Neural cell (in vitro differentiated cells): ENCODE data around the gene TEX19. TPM values are rescaled to one million over a fixed set of nuclear protein-coding genes. Genes with fewer than 3 reads are reported as not detected.

Experiments used
- H2AFZ ChIP-seq: fragments of 200-600, 300-800 bp; sonication (generic), shearing (Covaris generic); 2 replicates; pipeline ENCODE4 v1.6.0; 2014; ENCODE audit warnings: low read depth, mild to moderate bottlenecking, antibody characterized with exemption, low read length, moderate library complexity
- H3F3A ChIP-seq: fragments of 200-600 bp; shearing (Covaris generic); 2 replicates; pipeline ENCODE4 v1.6.1; 2016; ENCODE audit warnings: mild to moderate bottlenecking, moderate library complexity, mixed read lengths, antibody characterized with exemption, low read length; ENCODE audit not compliant: insufficient read depth, poor library complexity, severe bottlenecking
- H3K27ac ChIP-seq: fragments of 200-600, 300-800 bp; sonication (generic), shearing (Covaris generic); 2 replicates; pipeline ENCODE4 v1.5.1; 2014; ENCODE audit warnings: mild to moderate bottlenecking, low read length, moderate library complexity
- H3K27me3 ChIP-seq: fragments of 300-800, 200-600 bp; sonication (generic), shearing (Covaris generic); 2 replicates; pipeline ENCODE4 v1.6.0; 2014; ENCODE audit warnings: mild to moderate bottlenecking, low read depth, low read length, moderate library complexity; ENCODE audit not compliant: insufficient read depth
- H3K36me3 ChIP-seq: fragments of 300-800, 200-600 bp; sonication (generic), shearing (Covaris generic); 2 replicates; pipeline ENCODE4 v1.5.1; 2014; ENCODE audit warnings: mild to moderate bottlenecking, antibody characterized with exemption, low read length, moderate library complexity; ENCODE audit not compliant: insufficient read depth
- H3K4me2 ChIP-seq: fragments of 300-800, 200-600 bp; sonication (generic), shearing (Covaris generic); 2 replicates; pipeline ENCODE4 v1.6.0; 2014; ENCODE audit warnings: mild to moderate bottlenecking, low read length
- H3K4me3 ChIP-seq: fragments of 300-800, 200-600 bp; sonication (generic), shearing (Covaris generic); 2 replicates; pipeline ENCODE4 v1.5.1; 2014; ENCODE audit warnings: mild to moderate bottlenecking, low read length, moderate library complexity
- H3K79me2 ChIP-seq: fragments of 200-600 bp; shearing (Covaris generic); replicated peaks from 2 replicates; pipeline ENCODE4 v1.6.0; 2014; ENCODE audit warnings: mild to moderate bottlenecking, low read length, moderate library complexity; ENCODE audit not compliant: insufficient read depth
- H3K9ac ChIP-seq: fragments of 300-800, 200-600 bp; sonication (generic), shearing (Covaris generic); 2 replicates; pipeline ENCODE4 v1.6.1; 2016; ENCODE audit warnings: mild to moderate bottlenecking, low read length, mixed read lengths
- H3K9me2 ChIP-seq: fragments of 200-600 bp; shearing (Covaris generic); 2 replicates; pipeline ENCODE4 v1.6.1; 2016; ENCODE audit warnings: mild to moderate bottlenecking, low read length, mixed read lengths; ENCODE audit not compliant: insufficient read depth
- H3K9me3 ChIP-seq: fragments of 200-600, 300-800 bp; sonication (generic), shearing (Covaris generic); 2 replicates; pipeline ENCODE4 v1.6.1; 2016; ENCODE audit warnings: mild to moderate bottlenecking, mixed run types, low read length, moderate library complexity, mixed read lengths
- H4K20me1 ChIP-seq: fragments of 200-600 bp; shearing (Covaris generic); 2 replicates; pipeline ENCODE4 v1.6.1; 2016; ENCODE audit warnings: mild to moderate bottlenecking, mixed run types; ENCODE audit not compliant: insufficient read depth
- EP300 ChIP-seq: fragments of 450-650 bp; conservative IDR thresholded peaks from 2 replicates; pipeline ENCODE4 v1.6.1; 2014; ENCODE audit warnings: antibody characterized with exemption, mild to moderate bottlenecking, moderate library complexity; ENCODE audit not compliant: poor library complexity, severe bottlenecking
- EZH2 ChIP-seq: fragments of 200-600, 300-800 bp; shearing (Covaris generic), sonication (generic); IDR thresholded peaks from 2 replicates; pipeline ENCODE4 v1.6.1; 2014; ENCODE audit warnings: antibody characterized with exemption, low read length, borderline replicate concordance, mild to moderate bottlenecking; ENCODE audit not compliant: insufficient read depth, poor library complexity, severe bottlenecking
- MXI1 ChIP-seq: fragments of 450-650 bp; conservative IDR thresholded peaks from 2 replicates; pipeline ENCODE4 v1.6.1; 2014; ENCODE audit warnings: antibody characterized with exemption, mild to moderate bottlenecking; ENCODE audit not compliant: poor library complexity, severe bottlenecking
- POLR2AphosphoS5 ChIP-seq: IDR thresholded peaks from 2 replicates; pipeline ENCODE4 v1.6.1; 2012
- RAD21 ChIP-seq: fragments of 450-650 bp; conservative IDR thresholded peaks from 2 replicates; pipeline ENCODE4 v1.6.1; 2014; ENCODE audit warnings: antibody characterized with exemption, mild to moderate bottlenecking, moderate library complexity
- SMC3 ChIP-seq: fragments of 450-650 bp; conservative IDR thresholded peaks from 2 replicates; pipeline ENCODE4 v1.6.1; 2014; ENCODE audit warnings: antibody characterized with exemption, mild to moderate bottlenecking, moderate library complexity; ENCODE audit not compliant: poor library complexity
- TAF1 ChIP-seq: IDR thresholded peaks from 2 replicates; pipeline ENCODE4 v1.6.1; 2012; ENCODE audit warnings: low read depth
- polyA plus RNA-seq: library from polyadenylated mRNA; depleted of rRNA; stranded (reverse); fragments of >200 nt; gene quantifications from 2 replicates; pipeline ENCODE4 v1.2.3, GENCODE V29; 2014
- TF ChIP-seq, protein P1 (sequence below): IDR thresholded peaks from 2 replicates; pipeline ENCODE4 v1.6.1; 2012; ENCODE audit warnings: borderline replicate concordance
- TF ChIP-seq, protein P2 (sequence below): fragments of 450-650 bp; IDR thresholded peaks from 2 replicates; pipeline ENCODE4 v1.5.1; 2014; ENCODE audit warnings: antibody characterized with exemption, mild to moderate bottlenecking, moderate library complexity; ENCODE audit not compliant: poor library complexity, severe bottlenecking

TEX19 gene
- polyA plus RNA-seq, 1 donor from 2014 or later = not detected

DNA sequence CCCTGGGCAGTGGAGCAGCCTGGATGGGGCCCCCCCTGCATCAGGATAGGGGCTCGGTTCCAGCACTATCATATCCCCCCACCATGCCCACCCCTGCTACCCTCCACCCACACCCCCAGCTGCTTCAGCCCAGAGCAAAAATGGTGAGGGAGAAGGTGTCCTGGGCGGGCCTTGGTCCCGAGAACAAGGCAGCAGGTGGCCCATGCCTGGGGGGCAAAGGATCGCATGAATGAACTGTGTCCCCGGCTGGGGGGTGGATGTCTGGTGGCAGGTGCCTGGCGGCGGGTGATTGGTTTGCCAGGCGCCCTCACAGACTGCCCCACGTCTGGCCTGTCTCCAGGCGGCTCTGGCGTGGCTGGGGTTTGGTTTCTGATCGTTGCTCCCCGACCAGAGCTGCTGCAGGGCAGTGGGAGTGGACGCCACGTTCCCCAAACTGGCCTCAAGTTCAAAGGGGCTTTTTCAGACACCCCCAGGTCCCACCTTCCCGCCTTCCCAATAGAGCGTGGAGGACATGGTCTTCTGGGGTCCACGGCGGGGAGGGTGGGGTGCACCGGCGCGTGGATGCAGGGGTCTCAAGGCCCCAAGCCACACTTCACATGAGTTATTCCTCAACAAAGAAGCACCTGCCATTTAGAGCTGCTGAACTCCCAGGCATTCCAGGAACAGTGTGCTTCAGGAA, 25.1 kb downstream of the TEX19 start:
- Histone ChIP-seq H2AFZ (no peak overlapping the region), H3K27me3 (no peaks in the 10 kb centered on the region), H3K36me3 (no peaks in the 10 kb centered on the region), H3K9me2 (no peaks in the 10 kb centered on the region), H3K9me3 (no peaks in the 10 kb centered on the region), H3K4me2 (no peak overlapping the region), H3F3A (no peaks in the 10 kb centered on the region), H3K27ac (no peak overlapping the region), H4K20me1 (no peaks in the 10 kb centered on the region), H3K79me2 (no peaks in the 10 kb centered on the region), H3K9ac (no peak overlapping the region), H3K4me3 (no peak overlapping the region)
- TF ChIP-seq SMC3 = no peak
- TF ChIP-seq, protein P1, sequence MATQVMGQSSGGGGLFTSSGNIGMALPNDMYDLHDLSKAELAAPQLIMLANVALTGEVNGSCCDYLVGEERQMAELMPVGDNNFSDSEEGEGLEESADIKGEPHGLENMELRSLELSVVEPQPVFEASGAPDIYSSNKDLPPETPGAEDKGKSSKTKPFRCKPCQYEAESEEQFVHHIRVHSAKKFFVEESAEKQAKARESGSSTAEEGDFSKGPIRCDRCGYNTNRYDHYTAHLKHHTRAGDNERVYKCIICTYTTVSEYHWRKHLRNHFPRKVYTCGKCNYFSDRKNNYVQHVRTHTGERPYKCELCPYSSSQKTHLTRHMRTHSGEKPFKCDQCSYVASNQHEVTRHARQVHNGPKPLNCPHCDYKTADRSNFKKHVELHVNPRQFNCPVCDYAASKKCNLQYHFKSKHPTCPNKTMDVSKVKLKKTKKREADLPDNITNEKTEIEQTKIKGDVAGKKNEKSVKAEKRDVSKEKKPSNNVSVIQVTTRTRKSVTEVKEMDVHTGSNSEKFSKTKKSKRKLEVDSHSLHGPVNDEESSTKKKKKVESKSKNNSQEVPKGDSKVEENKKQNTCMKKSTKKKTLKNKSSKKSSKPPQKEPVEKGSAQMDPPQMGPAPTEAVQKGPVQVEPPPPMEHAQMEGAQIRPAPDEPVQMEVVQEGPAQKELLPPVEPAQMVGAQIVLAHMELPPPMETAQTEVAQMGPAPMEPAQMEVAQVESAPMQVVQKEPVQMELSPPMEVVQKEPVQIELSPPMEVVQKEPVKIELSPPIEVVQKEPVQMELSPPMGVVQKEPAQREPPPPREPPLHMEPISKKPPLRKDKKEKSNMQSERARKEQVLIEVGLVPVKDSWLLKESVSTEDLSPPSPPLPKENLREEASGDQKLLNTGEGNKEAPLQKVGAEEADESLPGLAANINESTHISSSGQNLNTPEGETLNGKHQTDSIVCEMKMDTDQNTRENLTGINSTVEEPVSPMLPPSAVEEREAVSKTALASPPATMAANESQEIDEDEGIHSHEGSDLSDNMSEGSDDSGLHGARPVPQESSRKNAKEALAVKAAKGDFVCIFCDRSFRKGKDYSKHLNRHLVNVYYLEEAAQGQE = no peak
- TF ChIP-seq MXI1 = no peak
- no peak for TF ChIP-seq EZH2
- TF ChIP-seq RAD21 = no peak
- no peak for TF ChIP-seq TAF1
- TF ChIP-seq EP300 = no peak
- TF ChIP-seq, protein P2, sequence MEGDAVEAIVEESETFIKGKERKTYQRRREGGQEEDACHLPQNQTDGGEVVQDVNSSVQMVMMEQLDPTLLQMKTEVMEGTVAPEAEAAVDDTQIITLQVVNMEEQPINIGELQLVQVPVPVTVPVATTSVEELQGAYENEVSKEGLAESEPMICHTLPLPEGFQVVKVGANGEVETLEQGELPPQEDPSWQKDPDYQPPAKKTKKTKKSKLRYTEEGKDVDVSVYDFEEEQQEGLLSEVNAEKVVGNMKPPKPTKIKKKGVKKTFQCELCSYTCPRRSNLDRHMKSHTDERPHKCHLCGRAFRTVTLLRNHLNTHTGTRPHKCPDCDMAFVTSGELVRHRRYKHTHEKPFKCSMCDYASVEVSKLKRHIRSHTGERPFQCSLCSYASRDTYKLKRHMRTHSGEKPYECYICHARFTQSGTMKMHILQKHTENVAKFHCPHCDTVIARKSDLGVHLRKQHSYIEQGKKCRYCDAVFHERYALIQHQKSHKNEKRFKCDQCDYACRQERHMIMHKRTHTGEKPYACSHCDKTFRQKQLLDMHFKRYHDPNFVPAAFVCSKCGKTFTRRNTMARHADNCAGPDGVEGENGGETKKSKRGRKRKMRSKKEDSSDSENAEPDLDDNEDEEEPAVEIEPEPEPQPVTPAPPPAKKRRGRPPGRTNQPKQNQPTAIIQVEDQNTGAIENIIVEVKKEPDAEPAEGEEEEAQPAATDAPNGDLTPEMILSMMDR = no peak
- TF ChIP-seq POLR2AphosphoS5 = no peak

DNA sequence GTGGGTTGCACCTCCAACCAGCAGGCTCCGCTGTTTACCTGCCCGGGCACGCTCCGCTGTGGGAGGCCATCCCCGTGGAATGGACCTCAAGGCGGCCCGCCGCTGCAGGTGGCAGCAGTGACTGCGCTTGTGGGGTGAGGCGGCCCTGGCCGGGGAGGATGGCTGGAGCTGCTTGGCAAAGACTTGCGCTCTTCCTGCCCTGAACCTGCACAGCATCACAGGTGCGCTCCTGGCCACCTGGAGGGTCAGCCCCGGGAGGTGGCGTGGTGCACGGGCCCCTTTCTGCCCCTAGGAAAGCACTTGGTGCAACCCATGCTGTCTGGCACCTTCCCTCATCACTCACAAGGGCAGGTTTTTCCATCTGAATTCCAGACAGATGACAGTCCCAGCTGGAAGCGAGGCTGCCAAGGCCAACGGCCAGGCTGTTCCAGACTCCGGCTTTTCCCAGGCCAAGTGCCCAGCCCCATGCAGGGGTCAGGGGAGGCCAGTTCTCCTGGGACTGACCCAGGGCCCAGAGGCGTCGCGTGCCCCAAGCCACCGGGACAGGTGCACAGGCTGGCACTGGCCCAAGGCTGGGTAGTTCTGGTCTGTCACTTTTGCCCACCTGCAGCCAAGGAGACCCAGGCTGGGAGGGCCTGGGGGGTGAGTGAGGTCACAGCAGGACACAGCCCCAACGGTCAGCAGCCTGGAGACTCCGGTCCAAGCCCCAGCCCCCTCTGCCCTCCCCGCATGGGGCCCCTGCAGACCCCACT, 25.9 kb downstream of the TEX19 start:
- H3K27me3 ChIP-seq = no peaks in the 10 kb centered on the region
- H3K79me2 ChIP-seq = no peaks in the 10 kb centered on the region
- no peaks in the 10 kb centered on the region for H3K36me3 ChIP-seq
- H2AFZ ChIP-seq = no peak overlapping the region
- no peaks in the 10 kb centered on the region for H3F3A ChIP-seq
- H3K9me3 ChIP-seq = no peaks in the 10 kb centered on the region
- no peak for TF ChIP-seq RAD21
- no peak for TF ChIP-seq MXI1
- TF ChIP-seq, protein P1 = no peak
- TF ChIP-seq TAF1 = no peak
- TF ChIP-seq POLR2AphosphoS5 = no peak
- TF ChIP-seq, protein P2 = no peak
- TF ChIP-seq EP300 = no peak
- TF ChIP-seq EZH2 = no peak
- no peak overlapping the region for H3K27ac ChIP-seq
- H3K4me2 ChIP-seq = no peak overlapping the region
- no peak overlapping the region for H3K9ac ChIP-seq
- no peaks in the 10 kb centered on the region for H3K9me2 ChIP-seq
- no peak overlapping the region for H3K4me3 ChIP-seq
- H4K20me1 ChIP-seq = no peaks in the 10 kb centered on the region
